Measurements from ENCODE around the gene TNS4. TPM values are rescaled to one million over a fixed set of nuclear protein-coding genes. Genes with fewer than 3 reads are reported as not detected.

TNS4 gene
- total and polyA plus RNA-seq, 8 donors: 0.03 to 1.6 (median 0.18) TPM; not detected in 2

DNA sequence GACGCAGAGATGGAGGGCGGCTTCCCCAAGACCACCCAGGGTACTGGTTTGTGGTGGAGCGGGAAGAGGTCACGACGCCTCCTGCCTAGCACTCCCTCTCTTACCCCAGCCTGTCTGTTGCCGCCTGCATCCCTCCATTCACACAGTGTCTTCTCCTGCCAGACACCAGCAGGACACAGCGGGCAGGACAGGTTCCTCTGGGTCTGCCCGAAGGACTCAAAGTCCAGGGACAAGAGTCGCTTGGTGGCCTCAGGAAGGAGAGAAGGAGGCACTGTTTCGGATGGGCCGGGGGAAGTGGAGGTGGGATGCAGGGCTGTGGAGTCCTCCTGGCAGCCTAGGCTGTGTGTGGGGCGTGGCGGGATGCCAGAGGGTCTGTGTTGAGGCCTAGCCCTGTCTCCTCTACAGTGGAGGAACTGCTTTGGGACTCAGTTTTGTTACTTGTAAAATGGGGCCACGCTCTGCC is 19.6 kb upstream of the TNS4 start:
- H3K27ac ChIP-seq: no peak overlapping the region
- peaks cover 0 to 29% of the 10 kb centered on the region in 2 donors for H3K4me1 ChIP-seq
- H3K4me3 ChIP-seq: no peak overlapping the region
- H3K27me3 ChIP-seq: no peaks in the 10 kb centered on the region
- DNase-seq (no peak), ATAC-seq (no peak)
- no peaks in the 10 kb centered on the region for H3K36me3 ChIP-seq
- TF ChIP-seq, protein P1, sequence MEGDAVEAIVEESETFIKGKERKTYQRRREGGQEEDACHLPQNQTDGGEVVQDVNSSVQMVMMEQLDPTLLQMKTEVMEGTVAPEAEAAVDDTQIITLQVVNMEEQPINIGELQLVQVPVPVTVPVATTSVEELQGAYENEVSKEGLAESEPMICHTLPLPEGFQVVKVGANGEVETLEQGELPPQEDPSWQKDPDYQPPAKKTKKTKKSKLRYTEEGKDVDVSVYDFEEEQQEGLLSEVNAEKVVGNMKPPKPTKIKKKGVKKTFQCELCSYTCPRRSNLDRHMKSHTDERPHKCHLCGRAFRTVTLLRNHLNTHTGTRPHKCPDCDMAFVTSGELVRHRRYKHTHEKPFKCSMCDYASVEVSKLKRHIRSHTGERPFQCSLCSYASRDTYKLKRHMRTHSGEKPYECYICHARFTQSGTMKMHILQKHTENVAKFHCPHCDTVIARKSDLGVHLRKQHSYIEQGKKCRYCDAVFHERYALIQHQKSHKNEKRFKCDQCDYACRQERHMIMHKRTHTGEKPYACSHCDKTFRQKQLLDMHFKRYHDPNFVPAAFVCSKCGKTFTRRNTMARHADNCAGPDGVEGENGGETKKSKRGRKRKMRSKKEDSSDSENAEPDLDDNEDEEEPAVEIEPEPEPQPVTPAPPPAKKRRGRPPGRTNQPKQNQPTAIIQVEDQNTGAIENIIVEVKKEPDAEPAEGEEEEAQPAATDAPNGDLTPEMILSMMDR (IDR thresholded peaks at IDR 0.05): no peak
- peaks cover 0 to 7% of the 10 kb centered on the region in 2 donors for H3K9me3 ChIP-seq
- intact Hi-C loops (cut with DNase I): no loop called here

DNA sequence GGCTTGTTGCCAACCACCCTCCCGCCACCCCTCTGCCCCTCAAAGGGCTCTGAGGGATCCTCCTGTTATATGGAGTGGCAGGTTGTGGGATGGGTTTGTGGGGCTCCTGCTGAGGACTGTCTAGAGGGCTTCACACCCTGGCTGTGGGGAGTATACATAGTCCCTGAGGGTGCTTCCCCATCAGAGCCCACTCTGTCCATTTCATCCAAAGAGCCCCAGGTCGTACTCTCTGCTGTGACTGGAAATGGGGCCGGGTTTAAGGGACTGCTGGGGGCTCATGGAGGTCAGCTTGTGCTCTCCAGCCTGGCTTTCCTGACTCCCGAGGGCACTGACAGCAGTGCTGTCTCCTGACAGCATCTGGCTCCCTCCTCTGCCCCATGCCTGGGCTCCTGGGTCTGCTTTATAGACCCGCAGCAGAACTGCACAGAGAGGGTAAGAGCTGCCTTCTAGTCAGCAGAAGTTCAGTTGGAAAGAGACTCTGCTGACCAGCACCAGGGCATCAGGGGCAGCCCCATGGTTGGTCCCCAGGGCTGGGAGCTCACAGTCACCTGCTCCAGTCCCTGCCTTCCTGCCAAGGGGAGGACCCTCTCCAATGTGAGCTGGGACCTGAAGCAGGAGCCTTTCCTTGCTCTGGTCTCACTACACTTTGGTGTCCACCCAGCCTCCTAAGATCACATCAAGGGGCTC is 17.8 kb upstream of the TNS4 start:
- TF ChIP-seq, protein P1 (IDR thresholded peaks at IDR 0.05): no peak
- no peak overlapping the region for H3K27ac ChIP-seq
- no peak overlapping the region for H3K4me3 ChIP-seq
- H3K27me3 ChIP-seq: no peaks in the 10 kb centered on the region
- peaks cover 0 to 40% of the 10 kb centered on the region in 2 donors for H3K4me1 ChIP-seq
- DNase-seq: peak in 1 of 4 donors; percentile 19
- no peak for ATAC-seq
- intact Hi-C loops (cut with DNase I): no loop called here
- H3K36me3 ChIP-seq: no peaks in the 10 kb centered on the region
- no peaks in the 10 kb centered on the region for H3K9me3 ChIP-seq

DNA sequence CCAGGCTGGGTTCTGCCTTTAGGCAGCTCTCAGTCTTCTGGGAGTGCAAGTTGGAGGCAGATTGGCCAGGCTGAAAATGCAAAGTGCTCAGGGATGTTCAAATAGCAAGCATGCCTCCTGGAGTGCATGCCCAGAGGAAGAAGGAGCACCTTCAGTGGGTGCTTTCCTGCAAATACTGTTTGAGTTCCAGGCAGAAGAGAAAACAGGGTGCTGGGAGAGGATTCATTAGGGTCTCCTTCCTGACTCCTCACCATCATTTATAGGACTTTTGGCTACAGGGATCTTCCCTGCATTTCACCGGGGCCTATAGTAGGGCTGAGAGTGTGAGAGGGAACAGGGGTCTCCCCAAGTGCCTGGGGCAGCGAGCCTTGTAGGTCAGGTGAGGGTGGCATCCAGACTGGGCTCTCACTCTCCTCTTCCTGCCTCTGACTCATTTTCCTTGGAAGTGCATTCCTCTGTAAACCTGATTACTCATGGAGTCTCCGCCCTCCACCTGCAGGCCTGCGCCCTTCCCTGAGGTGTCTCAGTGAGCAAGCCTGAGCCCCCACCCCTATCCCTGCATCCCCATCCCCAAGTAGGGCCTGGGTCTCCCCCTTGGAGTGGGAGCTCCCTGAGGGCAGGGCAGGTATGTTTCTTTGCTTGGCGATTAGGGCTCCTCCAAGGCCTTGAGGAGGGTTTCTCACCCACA is 17.1 kb upstream of the TNS4 start:
- intact Hi-C loops (cut with DNase I): no loop called here
- no peaks in the 10 kb centered on the region for H3K9me3 ChIP-seq
- DNase-seq: peak in 1 of 4 donors; percentile 44
- peaks cover 0 to 40% of the 10 kb centered on the region in 2 donors for H3K4me1 ChIP-seq
- TF ChIP-seq, protein P1 (IDR thresholded peaks at IDR 0.05): no peak
- H3K27ac ChIP-seq: peak overlapping the region in 1 of 2 donors; percentile 37
- no peaks in the 10 kb centered on the region for H3K36me3 ChIP-seq
- ATAC-seq: peak; percentile 84
- H3K4me3 ChIP-seq: no peak overlapping the region
- H3K27me3 ChIP-seq: no peaks in the 10 kb centered on the region

DNA sequence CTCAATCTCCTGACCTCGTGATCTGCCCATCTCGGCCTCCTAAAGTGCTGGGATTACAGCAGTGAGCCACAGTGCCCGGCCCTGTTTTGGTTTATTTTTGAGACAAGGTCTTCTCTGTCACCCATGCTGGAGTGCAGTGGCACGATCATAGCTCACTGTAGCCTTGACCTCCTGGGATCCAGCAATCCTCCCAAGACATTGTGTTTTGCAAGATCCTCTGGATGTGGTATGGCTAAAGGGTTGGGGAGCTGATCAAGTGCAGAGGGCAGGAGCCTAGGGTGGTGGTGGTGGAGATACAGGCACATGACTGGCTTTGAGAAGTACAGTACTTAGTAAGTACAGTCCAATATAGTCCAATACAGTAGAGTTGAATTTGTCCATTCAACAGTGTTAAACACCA is 16.6 kb upstream of the TNS4 start:
- Histone ChIP-seq H3K4me3 (no peak overlapping the region), H3K9me3 (no peaks in the 10 kb centered on the region), H3K27ac (peak overlapping the region in 1 of 2 donors; percentile 37), H3K27me3 (no peaks in the 10 kb centered on the region), H3K36me3 (no peaks in the 10 kb centered on the region), H3K4me1 (peaks cover 0 to 40% of the 10 kb centered on the region in 2 donors)
- TF ChIP-seq, protein P1 (IDR thresholded peaks at IDR 0.05): no peak
- DNase-seq (peak in 1 of 4 donors; percentile 10), ATAC-seq (no peak)
- intact Hi-C loops (cut with DNase I): no loop called here

DNA sequence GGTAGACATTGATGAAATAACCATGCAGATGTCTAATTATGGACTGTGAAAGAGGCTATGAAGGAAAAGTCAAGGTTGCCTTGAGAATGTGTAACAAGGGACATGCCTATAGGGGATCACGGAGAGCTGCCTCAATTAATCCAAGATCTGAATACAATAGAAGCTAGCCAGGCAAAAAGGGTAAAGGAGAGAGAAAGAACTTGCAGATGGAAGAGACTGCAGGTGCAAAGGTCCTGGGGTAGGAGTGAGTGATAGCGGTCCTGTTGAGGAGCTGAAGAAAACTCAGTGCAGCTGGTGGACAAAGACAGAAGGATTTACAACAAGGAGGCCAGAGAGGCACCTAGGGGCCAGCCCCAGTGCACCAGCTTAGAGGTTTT is 15.9 kb upstream of the TNS4 start:
- intact Hi-C loops (cut with DNase I): no loop called here
- Histone ChIP-seq H3K4me1 (peaks cover 2 to 41% of the 10 kb centered on the region in 2 donors), H3K27me3 (no peaks in the 10 kb centered on the region), H3K4me3 (no peak overlapping the region), H3K9me3 (no peaks in the 10 kb centered on the region), H3K36me3 (no peaks in the 10 kb centered on the region), H3K27ac (no peak overlapping the region)
- ATAC-seq (no peak), DNase-seq (no peak)
- TF ChIP-seq, protein P1 (IDR thresholded peaks at IDR 0.05): no peak
